Ovary (tissue), 9 donors: ENCODE measurements around the gene DIP2C. TPM values are rescaled to one million over a fixed set of nuclear protein-coding genes. Genes with fewer than 3 reads are reported as not detected.

Experiments
- DNase-seq, 5 donors: peaks; one replicate each; pipeline ENCODE4 v3.0.0-alpha.2; 2019 to 2020
- H3K27ac ChIP-seq, 2 donors: fragments of 200-600 bp; one replicate each; pipeline versions ENCODE4 v1.5.1 to v1.8.0; 2019 to 2022
- H3K27me3 ChIP-seq: fragments of 200-600 bp; one replicate; pipeline ENCODE4 v1.8.0; 2022
- H3K36me3 ChIP-seq: fragments of 200-600 bp; sonication (generic); one replicate; pipeline ENCODE4 v1.5.1; 2019
- H3K4me1 ChIP-seq: one replicate; pipeline ENCODE4 v1.8.1; 2013; ENCODE audit warnings: mild to moderate bottlenecking, moderate library complexity; ENCODE audit not compliant: insufficient read depth
- H3K4me3 ChIP-seq: fragments of 200-600 bp; sonication (generic); one replicate; pipeline ENCODE4 v1.5.1; 2017
- H3K9me3 ChIP-seq, 2 donors: fragments of 200-600 bp in 1 of 2; sonication (generic) in 1 of 2; one replicate each; pipeline versions ENCODE4 v1.5.1 to v1.8.1; 2013 to 2019; ENCODE audit warnings: mild to moderate bottlenecking in 1 of 2, moderate library complexity in 1 of 2
- EP300 ChIP-seq: sonication (generic); formaldehyde crosslinking; IDR thresholded peaks from one replicate; pipeline ENCODE4 v1.6.1; 2017; ENCODE audit warnings: antibody characterized with exemption
- POLR2A ChIP-seq: fragments of 450-650 bp; IDR thresholded peaks from one replicate; pipeline ENCODE4 v1.6.1; 2017; ENCODE audit warnings: antibody characterized with exemption, mild to moderate bottlenecking, moderate library complexity
- WGBS, 3 donors: extraction: QIAGEN DNeasy Blood & Tissue Kit in 1 of 3; methylation state at CpG; one replicate each; pipeline versions ENCODE4 v1.1.5 to v1.1.7; 2013 to 2017; 5-methylcytosine and 5-hydroxymethylcytosine counted together
- intact Hi-C, 4 donors: fragments of 100-400 bp; cut with DNase I; formaldehyde crosslinking; loops; one replicate each; pipeline versions ENCODE4 v1.11.0 to v1.15.1; 2022 to 2023
- polyA plus RNA-seq, 2 donors: library from polyadenylated mRNA; stranded (reverse); fragments of 200-250 nt in 1 of 2; fragments of 350-450 nt in 1 of 2; fragmentation: Illumina TruSeq in 1 of 2; extraction: RNeasy Lipid Tissue Mini Kit (QIAGEN cat#74804) in 1 of 2; gene quantifications; one replicate each; pipeline ENCODE4 v1.2.3, GENCODE V29; 2013 to 2014
- total RNA-seq, 7 donors: library from RNA; depleted of rRNA in 2 of 7; stranded (reverse); fragments of >200 nt in 2 of 7; fragmentation: NEBNext Ultra II Directional in 3 of 7; extraction: Animal tissue kit (Norgen Biotek cat#: 25700) in 3 of 7; gene quantifications; one replicate each; pipeline versions ENCODE4 v1.1.0 to v1.2.4, GENCODE V29; 2016 to 2023
- TF ChIP-seq, protein P1 (sequence below), 3 donors: fragments of 450-650 bp in 2 of 3; fragments of 200-600 bp in 1 of 3; IDR thresholded peaks; one replicate each; pipeline versions ENCODE4 v1.5.1 to v1.8.0; 2016 to 2022; ENCODE audit warnings: antibody characterized with exemption in 3 of 3, mild to moderate bottlenecking in 1 of 3
- donor health status: DM: no; HTN: no; CAD: no; lungs with moderate emphysema.
- donor health status: DM: no; HTN: no; CAD: no.
- donor health status: Bipolar disorder and iron deficiency.
- donor health status: DM: yes; HTN: yes; CAD: no.
- donor health status: DM: no; HTN: no; CAD: no.
- donor health status: DM: yes; HTN: yes; CAD: no.

DIP2C gene
- total and polyA plus RNA-seq, 9 donors = 10.1 to 29.4 (median 22.2) TPM

DNA sequence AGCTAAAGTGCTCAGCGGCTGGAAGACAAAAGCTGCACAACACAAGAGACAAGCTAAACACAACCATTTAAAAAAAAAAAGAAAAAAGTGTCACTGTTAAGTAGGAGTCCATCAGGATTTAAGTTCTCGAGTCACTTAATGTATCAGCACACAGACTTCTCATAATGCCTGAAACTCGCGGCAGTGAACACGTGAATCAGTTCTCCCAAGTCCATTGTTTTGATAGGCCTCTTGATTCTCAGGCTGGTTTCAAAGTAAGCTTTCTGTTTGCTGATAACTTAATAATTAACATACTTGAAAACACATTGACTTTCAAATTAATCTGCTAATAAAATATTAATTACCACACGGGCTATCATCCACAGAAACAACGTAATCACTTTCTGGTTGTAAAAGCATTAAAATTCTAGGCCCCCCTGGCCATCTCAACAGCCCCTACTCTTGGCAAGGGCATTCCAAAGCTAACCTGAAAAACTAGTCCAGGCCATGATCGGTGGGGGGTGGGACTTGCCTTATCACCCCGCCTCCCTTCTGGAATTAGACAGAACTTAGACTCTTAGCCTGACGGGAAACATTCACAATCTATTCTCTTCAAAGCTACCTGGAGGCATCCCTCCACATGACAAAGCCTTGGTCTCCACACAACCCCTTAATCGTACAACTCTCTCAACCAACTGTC is 129.0 kb downstream of the DIP2C start:
- Histone ChIP-seq H3K27ac (no peak overlapping the region), H3K9me3 (no peaks in the 10 kb centered on the region), H3K27me3 (no peaks in the 10 kb centered on the region), H3K36me3 (no peaks in the 10 kb centered on the region), H3K4me1 (peaks cover 5% of the 10 kb centered on the region), H3K4me3 (no peak overlapping the region)
- intact Hi-C loops = no loop called here
- TF ChIP-seq, protein P1, sequence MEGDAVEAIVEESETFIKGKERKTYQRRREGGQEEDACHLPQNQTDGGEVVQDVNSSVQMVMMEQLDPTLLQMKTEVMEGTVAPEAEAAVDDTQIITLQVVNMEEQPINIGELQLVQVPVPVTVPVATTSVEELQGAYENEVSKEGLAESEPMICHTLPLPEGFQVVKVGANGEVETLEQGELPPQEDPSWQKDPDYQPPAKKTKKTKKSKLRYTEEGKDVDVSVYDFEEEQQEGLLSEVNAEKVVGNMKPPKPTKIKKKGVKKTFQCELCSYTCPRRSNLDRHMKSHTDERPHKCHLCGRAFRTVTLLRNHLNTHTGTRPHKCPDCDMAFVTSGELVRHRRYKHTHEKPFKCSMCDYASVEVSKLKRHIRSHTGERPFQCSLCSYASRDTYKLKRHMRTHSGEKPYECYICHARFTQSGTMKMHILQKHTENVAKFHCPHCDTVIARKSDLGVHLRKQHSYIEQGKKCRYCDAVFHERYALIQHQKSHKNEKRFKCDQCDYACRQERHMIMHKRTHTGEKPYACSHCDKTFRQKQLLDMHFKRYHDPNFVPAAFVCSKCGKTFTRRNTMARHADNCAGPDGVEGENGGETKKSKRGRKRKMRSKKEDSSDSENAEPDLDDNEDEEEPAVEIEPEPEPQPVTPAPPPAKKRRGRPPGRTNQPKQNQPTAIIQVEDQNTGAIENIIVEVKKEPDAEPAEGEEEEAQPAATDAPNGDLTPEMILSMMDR (IDR thresholded peaks at IDR 0.05) = no peak
- no peak for TF ChIP-seq POLR2A
- no peak for TF ChIP-seq EP300
- no peak for DNase-seq
- WGBS, 3 donors = 92 to 95% (median 94%) methylated on average over 11 of the region's 11 CpGs

DNA sequence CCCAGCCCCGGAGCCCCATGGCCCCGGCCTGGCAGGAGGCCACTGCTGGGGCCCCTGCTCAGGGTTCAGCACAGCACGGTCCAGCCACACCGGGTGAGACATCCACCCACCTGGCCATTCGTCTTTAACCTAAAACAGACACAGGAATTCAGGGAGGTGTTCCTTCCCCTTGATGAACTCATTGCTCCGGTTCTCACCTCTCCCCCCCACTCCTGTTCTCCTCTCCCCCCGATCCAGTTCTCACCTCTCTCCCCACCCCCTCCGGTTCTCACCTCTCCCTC is 129.8 kb downstream of the DIP2C start:
- TF ChIP-seq EP300 (no peak), POLR2A (no peak)
- TF ChIP-seq, protein P1 (IDR thresholded peaks at IDR 0.05) = no peak
- intact Hi-C loops = no loop called here
- WGBS, 3 donors = 64 to 76% (median 73%) methylated on average over 8 of the region's 8 CpGs
- Histone ChIP-seq H3K9me3 (no peaks in the 10 kb centered on the region), H3K36me3 (no peaks in the 10 kb centered on the region), H3K4me3 (no peak overlapping the region), H3K27me3 (no peaks in the 10 kb centered on the region), H3K4me1 (peaks cover 5% of the 10 kb centered on the region), H3K27ac (no peak overlapping the region)
- no peak for DNase-seq

GRCh38 chr10:558891-559766 is 130.3 kb downstream of the DIP2C start:
- no peaks in the 10 kb centered on the region for H3K27me3 ChIP-seq
- H3K9me3 ChIP-seq = no peaks in the 10 kb centered on the region
- no peak for DNase-seq
- intact Hi-C loops = no loop called here
- no peak for TF ChIP-seq EP300
- TF ChIP-seq, protein P1 (IDR thresholded peaks at IDR 0.05) = no peak
- TF ChIP-seq POLR2A = no peak
- 62 to 67% (median 64%) methylated on average over 19 of the region's 19 CpGs for WGBS, 3 donors
- H3K36me3 ChIP-seq = no peaks in the 10 kb centered on the region
- no peak overlapping the region for H3K4me3 ChIP-seq
- peaks cover 5% of the 10 kb centered on the region for H3K4me1 ChIP-seq
- no peak overlapping the region for H3K27ac ChIP-seq

GRCh38 chr10:558364-558763 is 131.1 kb downstream of the DIP2C start:
- Histone ChIP-seq H3K27ac (no peak overlapping the region), H3K4me1 (peaks cover 5% of the 10 kb centered on the region), H3K4me3 (no peak overlapping the region), H3K9me3 (no peaks in the 10 kb centered on the region), H3K36me3 (no peaks in the 10 kb centered on the region), H3K27me3 (no peaks in the 10 kb centered on the region)
- no peak for TF ChIP-seq POLR2A
- TF ChIP-seq, protein P1 (IDR thresholded peaks at IDR 0.05) = no peak
- TF ChIP-seq EP300 = no peak
- intact Hi-C loops = no loop called here
- 83 to 89% (median 86%) methylated on average over 17 of the region's 17 CpGs for WGBS, 3 donors
- DNase-seq = no peak
